ENCODE measurements around the gene RAF1.

The RAF1 gene

DNA sequence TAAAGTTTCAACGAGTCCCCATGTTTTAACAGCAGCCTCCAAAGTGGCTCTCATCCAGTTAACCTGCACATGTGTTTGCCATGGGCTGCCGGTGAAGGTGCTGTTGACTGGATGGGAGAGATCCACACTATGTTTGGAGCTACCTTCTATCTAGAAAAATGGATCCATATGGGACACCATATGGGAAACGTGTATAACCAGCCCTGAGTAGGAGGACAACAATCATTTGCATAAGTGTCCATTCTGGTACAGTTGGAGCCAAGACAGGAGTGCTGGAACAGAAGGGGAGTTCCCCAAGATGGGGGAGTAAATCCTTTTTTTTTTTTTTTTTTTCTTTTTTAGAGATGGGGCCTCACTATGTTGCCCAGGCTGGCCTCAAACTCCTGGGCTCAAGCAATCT lies 70.4 kb downstream of the RAF1 start:
- no peak for DNase-seq (ENCODE audit: low read depth in 3 of 3)

DNA sequence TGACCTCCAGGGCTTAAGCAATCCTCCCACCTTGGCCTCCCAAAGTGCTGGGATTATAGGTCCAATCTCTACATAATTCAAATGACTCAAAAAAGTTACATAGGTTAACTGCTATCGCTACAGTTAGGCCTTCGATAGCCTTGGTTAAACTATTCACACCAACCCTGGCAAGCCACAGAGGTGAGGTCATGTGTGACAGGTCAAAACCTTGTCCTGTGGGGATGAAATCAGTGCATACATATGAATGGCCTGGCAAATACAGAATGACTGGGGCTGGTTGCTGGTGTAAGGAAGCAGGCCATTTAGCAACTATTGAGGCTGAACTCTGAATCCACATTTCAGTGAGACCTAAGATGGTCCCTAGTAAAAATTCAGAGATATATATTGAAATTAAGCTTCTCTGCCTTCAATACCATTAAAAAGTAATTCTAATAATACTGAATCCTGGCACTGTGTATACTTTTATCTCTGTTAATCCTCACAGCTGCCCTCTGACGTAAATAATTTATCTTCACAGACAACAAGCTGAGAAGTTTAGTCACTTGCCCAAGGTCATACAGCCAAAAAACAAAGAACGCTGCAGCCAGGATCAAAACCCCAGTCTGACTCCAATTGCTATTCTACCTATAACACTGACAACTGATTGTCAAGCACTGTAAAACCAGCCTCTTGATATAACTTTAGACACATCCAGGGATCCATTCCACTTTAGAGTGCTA lies 71.8 kb downstream of the RAF1 start:
- DNase-seq (ENCODE audit: low read depth in 3 of 3), result no peak

DNA sequence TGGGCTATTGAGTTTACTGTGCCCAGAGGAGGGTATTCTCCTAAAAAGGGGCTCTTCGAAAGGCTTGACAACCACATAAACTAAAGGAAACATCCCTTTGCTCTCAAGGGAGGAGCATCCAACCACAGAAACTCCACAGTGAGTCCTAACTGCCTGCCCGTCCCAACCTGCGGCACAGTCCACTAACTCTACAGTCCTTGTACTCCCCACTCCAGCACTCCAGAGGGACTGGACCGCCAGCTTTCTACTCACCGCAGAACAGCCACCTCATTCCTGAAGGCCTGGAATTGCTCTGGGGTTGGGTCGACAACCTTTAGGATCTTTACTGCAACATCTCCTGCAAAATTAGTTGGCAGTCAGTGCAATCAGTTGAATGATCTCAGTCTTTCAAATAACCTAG lies 72.5 kb downstream of the RAF1 start:
- no peak for DNase-seq (ENCODE audit: low read depth in 3 of 3)

DNA sequence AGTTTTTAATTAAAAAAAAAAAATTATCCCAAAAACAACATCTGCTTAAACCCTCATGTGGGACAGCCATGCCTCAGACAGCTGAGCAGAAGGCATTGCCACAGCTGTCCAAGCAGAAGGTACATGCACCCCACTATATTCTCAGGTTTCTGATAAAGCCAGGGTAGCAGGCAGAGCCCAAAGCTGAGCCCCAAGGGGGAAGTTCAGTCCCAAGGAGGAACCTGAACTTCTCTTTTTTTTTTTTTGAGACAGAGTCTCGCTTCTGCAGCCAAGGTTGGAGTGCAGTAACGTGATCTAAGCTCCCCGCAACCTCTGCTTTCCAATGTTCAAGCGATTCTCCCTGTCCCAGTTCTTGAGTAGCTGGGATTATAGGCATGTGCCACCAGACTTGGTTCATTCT lies 73.8 kb downstream of the RAF1 start:
- DNase-seq (ENCODE audit: low read depth in 3 of 3), result no peak

DNA sequence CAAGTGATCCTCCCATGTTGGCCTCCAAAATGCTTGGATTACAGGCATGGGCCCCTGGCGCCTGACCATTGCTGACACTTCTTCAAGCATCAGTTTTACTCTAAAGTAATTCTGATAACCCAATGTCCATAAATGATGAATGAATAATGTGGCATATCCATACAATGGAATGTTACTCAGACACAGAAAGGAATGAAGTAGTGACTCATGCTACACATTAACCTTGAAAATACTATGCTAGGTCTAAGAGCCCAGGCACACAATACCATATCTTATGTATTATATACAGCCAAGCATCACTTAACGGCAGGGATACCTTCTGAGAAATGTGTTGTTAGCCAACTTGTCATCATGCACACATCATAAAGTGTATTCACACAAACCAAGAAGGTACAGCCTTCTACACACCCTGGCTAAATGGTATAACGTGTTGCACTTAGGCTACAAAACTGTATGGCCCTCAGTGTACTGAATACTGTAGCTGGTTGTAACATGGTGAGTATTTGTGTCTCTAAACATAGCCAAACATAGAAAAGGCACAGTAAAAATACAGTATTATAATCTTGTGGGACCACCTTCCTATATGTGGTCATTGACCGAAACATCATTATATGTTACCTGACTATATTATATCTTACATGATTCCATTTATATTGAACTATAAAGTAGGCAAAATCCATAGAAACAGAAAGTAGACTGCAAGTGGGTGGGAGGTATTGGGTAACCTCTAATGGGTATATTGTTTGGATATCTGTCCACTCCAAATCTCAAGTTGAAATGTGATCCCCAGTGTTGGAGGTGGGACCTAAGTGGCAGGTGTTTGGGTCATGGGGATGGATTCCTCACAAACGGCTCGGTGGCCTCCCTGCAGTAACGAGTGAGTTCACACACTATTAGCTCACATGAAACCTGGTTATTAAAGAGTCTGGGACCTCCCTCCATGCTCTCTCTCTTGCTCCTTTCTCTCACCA lies 75.6 kb downstream of the RAF1 start:
- DNase-seq (ENCODE audit: low read depth in 3 of 3), result no peak

DNA sequence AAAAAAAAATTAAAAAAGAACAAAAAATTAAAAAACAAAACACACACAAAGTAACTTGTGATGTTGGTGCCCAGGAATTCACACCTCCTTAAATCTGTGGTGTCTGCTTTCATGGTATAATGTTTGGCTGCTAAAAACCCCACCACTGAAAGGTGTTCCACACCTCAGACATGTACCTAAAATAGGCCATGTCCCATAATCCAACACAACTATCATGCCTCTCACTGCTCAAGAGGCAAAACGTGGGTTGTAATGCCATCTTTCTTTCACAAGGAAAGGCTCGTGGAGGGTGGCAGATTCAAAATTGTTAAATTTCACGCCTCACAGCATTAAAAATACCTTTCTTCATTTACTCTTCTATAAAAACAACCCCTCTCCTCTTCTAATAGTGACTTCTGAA lies 77.5 kb downstream of the RAF1 start:
- DNase-seq (ENCODE audit: low read depth in 3 of 3), result no peak

DNA sequence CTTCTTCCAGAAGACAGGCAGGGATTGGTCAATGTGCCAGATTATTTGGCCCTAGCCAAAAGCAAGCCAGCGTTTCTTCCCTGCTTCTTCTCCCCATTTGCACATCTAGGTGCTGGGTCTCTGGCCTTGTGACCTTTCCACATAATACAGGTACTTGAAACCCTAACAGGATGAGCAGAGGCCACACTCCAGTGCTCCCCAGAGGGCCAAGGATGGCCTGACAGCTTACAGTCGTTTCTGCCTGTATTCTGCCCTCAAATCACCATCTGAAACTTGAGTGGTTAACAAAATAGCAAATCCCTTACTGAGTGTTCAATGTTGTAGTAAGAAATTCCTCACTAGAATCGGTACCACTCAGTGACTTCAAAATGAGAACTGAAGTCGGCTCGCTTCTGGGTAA lies 77.9 kb downstream of the RAF1 start:
- no peak for DNase-seq (ENCODE audit: low read depth in 3 of 3)

DNA sequence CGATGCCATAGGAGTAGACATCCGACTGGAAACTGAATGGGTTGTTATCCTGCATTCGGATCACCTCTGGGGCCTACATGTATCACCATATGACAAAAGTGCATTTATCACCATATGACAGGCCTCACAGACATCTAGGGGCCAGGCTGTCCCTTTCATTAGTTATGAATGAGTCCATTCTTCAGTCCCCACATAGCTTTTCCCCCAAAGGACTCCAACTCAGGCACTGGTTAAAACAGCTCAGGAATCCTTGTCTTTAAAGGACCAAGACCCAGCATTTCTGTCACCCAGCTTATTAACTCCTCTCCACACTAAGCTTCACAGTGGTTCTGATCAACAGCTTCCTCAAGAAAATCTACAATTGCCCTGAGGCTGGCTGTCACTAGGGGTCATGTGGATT lies 78.7 kb downstream of the RAF1 start:
- DNase-seq (ENCODE audit: low read depth in 3 of 3), result no peak

DNA sequence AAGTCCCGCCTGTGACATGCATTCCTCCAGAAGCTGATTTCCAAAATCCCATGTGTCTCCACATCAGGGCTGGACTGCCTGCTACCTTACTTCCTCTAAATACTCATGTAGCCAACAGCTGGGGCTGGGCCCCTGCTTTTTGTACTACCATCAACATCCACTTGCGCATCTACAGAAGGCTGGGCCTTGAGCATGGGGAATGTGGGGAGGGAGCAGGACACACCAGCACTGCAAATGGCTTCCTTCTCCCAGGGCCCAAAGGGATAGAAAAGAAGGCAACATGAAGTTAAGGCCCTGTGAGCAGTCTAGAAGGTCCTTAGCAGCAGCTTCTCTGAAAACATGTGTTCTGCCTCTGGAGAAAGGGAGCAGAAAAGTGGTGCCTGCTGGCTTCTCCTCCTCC lies 79.8 kb downstream of the RAF1 start:
- DNase-seq (ENCODE audit: low read depth in 3 of 3), result no peak

DNA sequence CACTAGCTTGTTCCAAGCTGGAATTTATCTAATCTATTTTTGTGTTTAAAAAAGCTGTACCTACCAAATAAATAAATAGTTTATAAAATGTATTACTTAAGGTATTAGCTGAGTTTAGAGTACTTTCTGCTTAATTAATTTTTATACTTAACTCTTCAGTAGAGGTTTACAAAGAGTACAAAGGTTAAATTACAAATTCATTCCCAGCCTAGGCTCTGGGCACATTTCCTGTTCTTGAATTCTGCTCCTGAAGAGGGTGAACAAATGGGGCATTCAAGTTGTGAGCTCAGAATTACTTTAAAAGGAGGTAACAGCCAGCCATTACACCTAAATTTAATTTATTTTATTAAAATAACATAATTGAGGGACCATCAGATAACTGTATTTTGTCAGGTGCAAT lies 80.6 kb downstream of the RAF1 start:
- DNase-seq (ENCODE audit: low read depth in 3 of 3), result no peak

DNA sequence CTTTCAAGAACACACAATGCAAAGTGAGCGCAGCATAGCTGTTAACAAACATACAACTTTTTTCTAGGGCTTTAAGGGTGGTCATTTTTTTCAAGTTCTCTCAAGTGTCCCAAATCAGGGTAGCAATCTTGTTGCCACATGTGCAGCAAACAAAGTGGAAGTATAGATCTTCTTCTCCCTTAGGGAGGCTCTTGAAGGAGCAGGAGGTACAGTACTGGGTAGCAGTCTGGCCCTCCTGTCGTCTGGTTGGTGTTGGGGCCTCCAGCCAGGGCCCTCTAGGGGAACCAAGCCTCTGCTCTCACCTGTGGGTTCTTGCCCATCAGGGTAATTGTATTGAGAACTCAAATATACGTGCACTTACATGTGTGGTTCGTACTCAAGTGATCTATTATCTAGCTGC lies 81.2 kb downstream of the RAF1 start:
- no peak for DNase-seq (ENCODE audit: low read depth in 3 of 3)

DNA sequence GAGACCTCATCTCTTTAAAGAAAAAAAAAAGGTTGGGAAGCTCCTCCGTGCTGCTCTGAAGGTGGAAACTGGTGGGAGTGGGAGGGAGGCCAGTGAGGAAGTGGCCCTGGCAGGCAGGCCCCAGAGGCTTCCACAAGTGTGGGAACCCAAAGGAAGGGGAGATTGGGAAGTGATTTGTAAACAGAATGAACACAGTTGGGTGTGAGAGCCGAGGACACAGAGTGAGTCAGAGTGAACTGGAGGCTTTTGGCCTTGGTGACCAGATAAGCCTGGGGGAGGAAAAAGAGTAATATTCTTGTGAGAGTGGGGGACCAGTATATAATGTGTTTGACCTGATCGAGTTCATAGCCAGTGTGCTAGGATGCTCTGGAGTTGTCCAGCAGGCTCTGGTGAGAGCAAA lies 84.0 kb downstream of the RAF1 start:
- no peak for DNase-seq (ENCODE audit: low read depth in 3 of 3)

DNA sequence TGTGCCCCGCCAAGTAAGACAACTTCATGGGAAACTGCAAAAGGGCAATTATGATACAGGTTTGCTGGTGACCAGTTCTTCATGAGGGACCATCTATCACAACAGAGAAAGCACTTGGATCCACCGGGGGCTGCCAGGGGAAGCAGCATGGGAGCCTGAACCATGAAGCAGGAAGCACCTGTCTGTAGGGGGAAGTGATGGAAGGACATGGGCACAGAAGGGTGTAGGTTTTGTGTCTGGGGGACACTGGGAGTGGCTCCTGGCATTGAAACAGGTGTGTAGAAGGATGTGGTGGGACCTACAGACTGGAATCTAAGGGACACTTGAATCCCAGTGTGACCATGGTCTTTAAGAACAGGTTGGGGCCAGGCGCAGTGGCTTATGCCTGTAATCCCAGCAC lies 84.5 kb downstream of the RAF1 start:
- no peak for DNase-seq (ENCODE audit: low read depth in 3 of 3)

DNA sequence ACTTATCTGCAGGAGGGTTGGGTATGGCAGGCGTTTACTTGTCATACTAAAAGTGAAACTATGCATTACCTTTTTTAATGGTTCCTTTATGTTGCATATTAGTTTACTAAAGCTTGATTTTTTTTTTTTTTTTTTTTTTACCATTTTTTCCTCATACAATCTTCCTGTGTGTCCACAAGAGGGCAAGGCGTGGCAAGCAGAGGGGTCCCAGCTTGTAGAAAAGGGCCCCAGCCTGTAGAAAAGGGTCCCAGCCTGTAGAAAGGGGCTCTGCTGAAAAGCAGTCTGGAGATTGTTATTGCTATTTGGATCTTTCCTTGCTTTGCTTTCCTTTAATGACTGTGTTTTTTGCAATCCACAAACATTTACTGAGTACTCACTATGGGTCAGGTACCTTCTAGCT lies 85.2 kb downstream of the RAF1 start:
- DNase-seq (ENCODE audit: low read depth in 3 of 3), result no peak

DNA sequence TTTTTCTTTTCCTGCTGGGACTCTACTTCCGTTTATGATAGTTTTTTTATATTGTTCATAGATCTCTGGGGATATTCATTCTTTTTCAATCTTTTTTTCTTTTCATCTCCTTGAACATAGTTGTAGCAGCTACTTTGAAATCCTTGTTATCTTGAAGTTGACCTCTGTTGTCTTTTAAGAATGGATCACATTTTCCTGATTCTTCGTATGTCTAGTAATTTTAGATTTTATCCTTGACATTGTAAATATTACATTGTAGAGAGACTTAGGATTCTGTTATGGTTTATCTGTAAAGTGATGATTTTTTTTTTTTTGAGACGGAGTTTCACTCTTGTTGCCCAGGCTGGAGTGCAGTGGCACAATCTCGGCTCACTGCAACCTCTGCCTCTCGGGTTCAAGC lies 86.5 kb downstream of the RAF1 start:
- no peak for DNase-seq (ENCODE audit: low read depth in 3 of 3)

DNA sequence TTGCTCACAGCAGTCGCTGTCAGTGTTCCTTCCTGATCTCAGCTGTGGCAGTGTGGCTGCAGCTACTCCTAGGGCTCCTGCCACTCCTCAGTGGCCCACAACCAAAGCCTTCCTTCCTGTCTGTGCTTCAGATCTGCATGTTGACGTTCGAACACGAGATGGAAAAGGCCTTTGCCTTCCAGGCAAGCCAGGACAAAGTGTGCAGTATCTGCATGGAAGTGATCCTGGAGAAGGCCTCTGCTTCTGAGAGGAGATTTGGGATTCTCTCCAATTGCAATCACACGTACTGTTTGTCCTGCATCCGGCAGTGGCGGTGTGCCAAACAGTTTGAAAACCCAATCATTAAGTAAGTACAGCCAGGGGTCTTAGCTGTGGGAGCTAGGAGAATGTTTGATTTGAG lies 89.3 kb downstream of the RAF1 start:
- no peak for DNase-seq (ENCODE audit: low read depth in 3 of 3)

DNA sequence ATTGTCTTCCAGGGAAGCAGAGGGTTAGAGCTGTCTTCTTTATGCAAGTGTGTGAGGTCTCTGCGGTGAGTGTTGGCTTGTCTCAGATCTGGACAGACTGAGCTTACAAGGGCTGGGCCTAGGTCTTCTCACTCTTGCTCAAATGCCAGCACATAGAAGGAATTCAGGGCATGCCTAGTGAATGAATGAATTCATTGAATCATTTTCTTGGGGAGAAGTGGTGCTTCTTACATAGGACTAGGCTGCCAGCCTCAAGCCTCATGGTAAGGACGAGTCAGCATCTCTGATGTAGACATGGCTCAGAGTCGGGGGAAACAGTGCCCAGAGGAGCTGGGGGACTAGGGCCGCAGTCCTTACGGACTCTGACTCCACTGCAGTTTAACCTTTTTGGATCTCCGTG lies 89.8 kb downstream of the RAF1 start:
- no peak for DNase-seq (ENCODE audit: low read depth in 3 of 3)

DNA sequence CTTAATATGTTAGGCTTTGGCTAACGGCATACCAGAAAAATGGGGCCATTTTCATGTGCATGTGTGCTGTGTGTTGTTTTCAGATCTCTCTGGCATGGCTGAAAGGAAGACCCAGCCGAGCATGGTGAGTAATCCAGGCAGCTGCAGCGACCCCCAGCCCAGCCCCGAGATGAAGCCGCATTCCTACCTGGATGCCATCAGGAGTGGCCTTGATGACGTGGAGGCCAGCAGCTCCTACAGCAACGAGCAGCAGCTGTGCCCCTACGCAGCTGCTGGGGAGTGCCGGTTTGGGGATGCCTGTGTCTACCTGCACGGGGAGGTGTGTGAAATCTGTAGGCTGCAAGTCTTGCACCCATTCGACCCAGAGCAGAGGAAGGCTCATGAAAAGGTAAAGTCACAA lies 91.9 kb downstream of the RAF1 start:
- no peak for DNase-seq (ENCODE audit: low read depth in 3 of 3)

DNA sequence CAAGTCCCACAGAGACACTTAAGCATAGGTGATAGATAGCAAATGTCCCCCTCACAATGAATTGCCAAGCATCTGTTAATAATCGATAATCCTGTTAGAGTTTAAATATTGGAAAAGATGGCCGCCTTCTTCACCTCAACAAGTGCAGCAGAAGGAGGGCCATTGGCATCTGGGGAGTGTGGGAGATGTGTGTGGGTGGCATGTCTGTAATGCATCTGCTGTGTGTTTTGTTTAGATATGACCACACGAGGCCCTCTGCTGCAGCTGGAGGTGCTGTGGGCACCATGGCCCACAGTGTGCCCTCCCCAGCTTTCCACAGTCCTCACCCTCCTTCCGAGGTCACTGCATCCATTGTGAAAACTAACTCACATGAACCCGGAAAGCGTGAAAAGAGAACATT lies 94.1 kb downstream of the RAF1 start:
- DNase-seq (ENCODE audit: low read depth in 3 of 3), result no peak

DNA sequence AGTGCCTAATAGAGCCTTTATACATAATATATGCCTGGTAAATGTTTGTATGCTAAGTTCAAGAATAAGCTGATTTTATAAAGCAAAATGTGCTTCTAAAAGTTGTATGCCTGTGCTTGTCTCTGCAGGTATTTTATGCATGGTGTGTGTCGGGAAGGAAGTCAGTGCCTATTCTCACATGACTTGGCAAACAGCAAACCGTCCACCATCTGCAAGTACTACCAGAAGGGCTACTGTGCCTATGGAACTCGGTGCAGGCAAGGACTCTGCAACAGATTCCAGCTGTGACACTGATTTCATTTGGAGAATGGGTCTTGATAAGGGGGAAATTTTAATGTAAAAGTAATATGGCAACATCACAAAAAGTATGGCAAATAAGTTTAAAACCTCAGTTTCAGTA lies 95.2 kb downstream of the RAF1 start:
- DNase-seq (ENCODE audit: low read depth in 3 of 3), result no peak

DNA sequence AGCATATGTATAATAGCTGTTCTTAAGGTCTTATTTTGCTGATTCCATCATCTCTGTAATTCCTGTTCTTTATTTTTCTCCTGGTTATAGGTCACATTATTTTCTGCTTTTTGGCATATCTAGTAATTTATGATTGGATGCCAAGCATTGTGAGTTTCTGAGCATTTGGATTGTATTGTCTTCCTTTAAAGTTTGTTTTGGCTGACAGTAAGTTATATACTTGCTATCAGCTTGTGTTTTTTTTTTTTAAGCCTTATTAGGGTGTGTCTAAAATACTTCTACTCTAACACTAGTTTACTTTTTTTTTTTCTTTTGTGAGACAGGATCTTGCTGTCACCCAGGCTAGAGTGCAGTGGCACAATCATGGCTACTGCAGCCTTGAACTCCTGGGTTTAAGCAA lies 96.9 kb downstream of the RAF1 start:
- DNase-seq (ENCODE audit: low read depth in 3 of 3), result no peak

DNA sequence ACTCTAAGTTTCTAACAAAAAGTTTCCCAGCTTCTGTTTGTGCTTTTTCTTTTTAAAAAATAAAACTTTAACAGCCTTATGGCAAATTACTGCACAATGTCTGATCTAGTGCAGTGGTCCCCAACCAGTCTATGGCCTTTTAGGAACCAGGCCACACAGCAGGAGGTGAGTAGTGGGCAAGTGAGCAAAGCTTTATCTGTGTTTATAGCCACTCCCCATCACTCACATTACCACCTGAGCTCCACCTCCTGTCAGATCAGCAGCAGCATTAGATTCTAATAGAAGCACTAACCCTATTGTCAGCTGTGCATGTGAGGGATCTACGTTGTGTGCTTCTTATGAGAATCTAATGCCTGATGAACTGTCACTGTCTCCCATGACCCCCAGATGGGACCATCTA lies 101.5 kb downstream of the RAF1 start:
- DNase-seq (ENCODE audit: low read depth in 3 of 3), result no peak

DNA sequence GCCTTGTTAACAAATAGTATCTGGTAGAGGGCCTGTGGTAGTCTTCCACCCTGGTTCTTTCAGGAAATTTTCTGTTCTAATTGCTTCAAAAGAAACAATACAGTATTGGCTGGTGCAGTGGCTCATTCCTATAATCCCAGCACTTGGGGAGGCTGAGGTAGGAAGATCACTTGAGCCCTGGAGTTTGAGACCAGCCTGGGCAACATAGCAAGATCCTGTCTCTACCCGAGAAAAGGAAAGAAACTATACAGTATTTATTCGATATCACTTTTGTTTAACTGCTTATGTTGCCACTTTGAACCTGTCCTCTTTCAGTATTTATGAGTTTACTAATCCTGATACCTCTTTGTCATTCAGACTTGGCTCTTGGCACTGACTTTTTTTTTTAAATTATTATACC lies 102.5 kb downstream of the RAF1 start:
- DNase-seq (ENCODE audit: low read depth in 3 of 3), result no peak

All from stimulated activated CD4-positive, alpha-beta T cell treated with anti-CD3 and anti-CD28 coated beads, TNF-alpha, amount 100 ng/mL, for 4 hours (primary cell).